Measurements from ENCODE around the gene NDNF.

NDNF gene, protein sequence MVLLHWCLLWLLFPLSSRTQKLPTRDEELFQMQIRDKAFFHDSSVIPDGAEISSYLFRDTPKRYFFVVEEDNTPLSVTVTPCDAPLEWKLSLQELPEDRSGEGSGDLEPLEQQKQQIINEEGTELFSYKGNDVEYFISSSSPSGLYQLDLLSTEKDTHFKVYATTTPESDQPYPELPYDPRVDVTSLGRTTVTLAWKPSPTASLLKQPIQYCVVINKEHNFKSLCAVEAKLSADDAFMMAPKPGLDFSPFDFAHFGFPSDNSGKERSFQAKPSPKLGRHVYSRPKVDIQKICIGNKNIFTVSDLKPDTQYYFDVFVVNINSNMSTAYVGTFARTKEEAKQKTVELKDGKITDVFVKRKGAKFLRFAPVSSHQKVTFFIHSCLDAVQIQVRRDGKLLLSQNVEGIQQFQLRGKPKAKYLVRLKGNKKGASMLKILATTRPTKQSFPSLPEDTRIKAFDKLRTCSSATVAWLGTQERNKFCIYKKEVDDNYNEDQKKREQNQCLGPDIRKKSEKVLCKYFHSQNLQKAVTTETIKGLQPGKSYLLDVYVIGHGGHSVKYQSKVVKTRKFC

DNA sequence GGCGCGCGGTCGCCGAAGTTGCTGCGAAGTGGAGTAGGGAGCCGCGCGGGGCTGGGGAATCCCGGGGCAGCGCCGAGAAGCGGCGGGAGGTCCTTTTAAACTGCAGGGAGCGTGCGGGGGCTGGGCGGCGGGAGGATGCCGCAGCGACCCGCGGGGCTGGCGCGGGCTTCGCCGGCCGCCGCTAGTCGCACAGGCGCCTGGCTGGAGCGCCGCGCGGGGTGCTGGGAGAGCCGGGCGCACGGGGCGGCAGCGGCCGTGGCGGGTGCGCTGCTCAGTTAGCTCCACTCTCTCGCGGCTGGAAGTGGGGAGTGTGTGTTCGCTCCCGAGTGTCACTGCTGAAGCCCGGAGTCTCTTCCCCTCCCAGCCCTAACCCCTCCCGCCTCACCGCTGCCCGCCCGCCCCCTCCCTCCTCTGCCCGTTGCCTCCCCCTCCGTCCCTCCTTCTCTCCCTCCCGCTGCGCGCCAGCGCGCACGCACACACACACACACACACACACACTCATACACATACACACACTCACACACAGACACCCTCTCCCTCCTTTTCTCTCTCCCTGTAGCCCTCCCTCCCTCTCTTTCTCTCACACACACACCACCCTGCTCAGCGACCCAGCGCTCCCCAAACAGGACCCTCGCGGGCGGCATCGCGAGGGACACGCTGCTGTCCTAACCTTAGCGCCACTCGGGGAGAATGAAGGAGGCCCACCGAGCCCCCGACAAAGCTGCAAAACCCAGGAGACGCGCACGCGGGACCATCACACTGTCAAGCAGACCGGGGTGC, at the start of gene NDNF:
Gene NDNF (minus strand): TSS at position 312 of the 780 bp plus-strand sequence. CDS start 26,698 bp downstream, outside the sequence.
- no peak for DNase-seq (ENCODE audit: low spot score)

DNA sequence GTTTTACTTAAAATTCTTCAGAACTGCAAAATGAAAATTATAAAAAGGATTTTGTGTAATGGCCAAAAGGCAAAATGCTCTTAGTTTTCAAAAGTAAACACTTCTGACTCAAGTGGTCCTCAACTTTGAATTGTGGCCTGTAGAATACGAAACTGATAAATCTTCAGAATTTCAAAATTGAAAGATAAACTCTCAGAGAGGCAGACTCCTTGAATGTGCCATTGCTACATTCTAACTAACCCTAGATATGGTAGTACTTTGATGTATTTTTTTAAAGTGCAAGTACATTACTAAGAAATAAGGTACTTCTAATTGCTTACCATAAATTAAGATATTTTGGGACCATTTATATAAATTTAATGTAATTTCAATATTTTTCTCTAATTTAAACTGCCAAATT, 47.4 kb upstream of the NDNF start:
- no peak for DNase-seq (ENCODE audit: low spot score)

DNA sequence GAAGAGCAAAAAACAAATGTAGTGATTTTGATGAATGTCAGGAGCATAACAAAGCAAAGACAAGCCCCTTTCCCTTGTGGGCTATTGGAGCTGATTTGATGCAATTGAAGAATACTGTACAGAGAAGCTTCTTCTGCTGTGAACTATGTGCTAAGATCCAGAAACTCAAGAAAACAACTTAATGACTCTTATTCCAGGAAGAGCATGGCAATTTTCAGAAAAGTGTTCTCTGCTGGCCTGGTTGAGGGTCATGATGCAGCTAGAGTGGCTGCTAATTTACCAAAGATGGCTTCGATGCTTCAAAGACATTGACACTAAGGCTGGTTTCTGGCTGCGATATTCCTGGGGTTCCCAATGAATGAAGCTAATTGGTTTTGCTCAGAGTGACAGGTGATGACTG, 46.0 kb upstream of the NDNF start:
- no peak for DNase-seq (ENCODE audit: low spot score)

- no peak for DNase-seq (ENCODE audit: low spot score)
Observed at GRCh38 chr4:121114756-121115155, 42.4 kb upstream of the NDNF start.

DNA sequence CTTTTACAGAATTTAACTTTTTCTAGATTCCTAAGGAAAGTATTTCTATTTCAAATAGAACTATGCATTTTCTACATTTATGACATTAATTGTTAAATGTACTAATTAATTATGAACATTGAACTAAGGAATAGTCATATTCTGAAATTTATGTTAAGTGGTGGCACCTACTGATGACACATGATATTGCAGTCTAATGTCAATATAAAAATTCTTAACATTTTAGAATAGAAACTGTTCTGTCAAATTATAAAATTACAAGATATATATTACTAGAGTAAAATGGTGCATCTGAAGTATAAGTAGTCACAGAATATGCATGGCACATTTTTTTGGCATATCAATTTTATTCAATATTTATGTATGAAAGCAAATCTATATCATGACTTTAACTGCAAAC, 40.2 kb upstream of the NDNF start:
- DNase-seq (ENCODE audit: low spot score), result no peak

- no peak for DNase-seq (ENCODE audit: low spot score)
Observed at GRCh38 chr4:121108557-121108956, 36.2 kb upstream of the NDNF start.

DNA sequence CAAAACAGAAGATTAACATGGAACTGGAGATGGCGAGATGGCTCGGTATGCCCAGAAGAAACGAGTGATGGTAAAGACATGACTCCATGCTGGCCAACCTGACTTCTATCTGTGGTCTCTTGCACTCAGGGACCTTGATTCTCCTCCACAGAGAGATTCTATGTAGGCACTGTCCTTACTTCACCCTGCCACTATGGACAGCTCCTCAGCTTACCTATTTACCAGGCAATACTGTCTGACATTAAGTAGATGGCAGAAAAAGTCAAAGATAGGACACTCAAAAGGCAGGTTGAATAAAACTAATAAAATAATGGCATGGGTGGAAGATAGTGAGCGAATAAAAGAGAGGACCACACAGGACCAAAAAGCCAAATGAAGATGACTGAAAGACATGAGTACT, 35.2 kb upstream of the NDNF start:
- no peak for DNase-seq (ENCODE audit: low spot score)

DNA sequence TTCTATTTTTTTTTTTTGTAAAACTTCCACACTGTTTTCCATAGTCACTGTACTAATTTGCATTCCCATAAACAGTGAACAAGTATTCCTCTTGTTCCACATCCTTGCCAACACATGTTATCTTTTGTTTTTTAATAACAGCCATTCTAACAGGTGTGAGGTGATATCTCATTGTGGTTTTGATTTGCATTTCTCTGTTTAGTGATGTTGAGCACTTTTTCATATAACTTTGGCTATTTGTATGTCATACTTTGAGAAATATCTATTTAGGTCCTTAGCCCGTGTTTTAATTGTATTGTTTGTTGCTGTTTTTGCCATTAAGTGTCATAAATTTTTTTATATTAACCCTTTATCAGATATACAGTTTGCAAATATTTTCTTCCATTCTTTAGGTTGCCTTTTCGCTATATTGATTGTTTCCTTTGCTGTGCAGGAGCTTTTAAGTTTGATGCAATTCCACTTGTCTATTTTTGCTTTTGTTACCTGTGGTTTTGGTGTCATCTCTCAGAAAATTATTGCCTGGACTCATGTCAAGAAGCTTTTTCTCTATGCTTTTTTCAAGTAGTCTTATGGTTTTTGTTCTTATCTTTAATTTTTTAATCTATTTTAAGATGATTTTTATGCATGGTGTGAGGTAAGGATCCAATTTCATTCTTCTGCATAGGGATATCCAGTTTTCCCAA, 27.9 kb upstream of the NDNF start:
- no peak for DNase-seq (ENCODE audit: low spot score)

DNA sequence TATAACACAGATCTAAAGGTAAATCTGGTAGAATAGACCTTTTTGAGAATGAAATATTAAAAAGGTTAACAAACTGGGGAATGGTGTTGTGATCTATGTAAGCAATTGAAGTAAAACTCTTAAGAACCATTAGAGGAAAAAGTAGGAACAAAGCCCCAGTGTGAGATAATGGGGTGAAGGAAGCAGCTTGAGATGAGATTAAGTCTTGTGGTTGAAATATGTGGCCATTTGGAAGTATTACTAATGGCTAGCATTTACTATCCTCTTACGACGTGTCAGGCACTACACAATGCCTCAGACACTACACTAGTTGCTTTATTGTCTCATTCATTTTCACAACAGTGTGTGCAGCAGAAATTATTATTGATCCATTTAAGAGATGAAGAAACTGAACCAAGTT, 25.9 kb upstream of the NDNF start:
- no peak for DNase-seq (ENCODE audit: low spot score)

DNA sequence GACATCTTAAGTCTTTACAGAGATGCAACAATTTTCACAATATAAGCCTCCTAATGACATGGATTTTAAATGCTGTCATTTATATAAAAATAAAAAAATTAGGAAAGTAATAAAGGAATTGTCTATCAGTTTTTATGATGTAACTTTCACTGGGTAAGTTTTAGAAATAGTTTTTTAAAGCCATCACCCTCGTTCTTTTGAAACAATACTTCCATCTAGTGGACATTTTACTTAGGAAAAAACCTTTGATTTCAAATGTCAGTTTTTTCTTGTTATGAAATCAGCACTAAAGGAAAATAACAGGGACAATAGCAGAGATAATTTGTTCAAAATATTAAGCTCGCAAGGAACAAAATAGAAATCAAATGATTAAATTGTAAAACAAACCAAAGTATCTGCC, 24.3 kb upstream of the NDNF start:
- no peak for DNase-seq (ENCODE audit: low spot score)

DNA sequence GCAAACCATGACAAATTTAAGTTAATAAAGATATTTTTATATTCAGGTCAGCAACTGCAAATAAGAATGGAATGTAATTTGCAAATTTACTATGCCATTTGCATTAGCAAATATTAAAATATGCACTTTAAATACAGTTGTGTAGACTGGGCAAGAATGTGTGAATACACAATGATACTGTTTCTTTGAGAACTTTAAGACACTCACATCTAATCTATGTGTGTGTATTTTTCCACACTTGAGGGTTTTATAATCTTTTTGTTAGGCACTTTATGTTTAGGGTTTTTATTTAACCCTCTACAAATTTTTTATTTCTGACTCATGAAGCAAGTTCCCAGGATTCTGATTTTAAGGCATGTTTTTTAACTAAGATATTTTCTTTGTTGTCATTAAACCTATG, 23.9 kb upstream of the NDNF start:
- DNase-seq (ENCODE audit: low spot score), result no peak

DNA sequence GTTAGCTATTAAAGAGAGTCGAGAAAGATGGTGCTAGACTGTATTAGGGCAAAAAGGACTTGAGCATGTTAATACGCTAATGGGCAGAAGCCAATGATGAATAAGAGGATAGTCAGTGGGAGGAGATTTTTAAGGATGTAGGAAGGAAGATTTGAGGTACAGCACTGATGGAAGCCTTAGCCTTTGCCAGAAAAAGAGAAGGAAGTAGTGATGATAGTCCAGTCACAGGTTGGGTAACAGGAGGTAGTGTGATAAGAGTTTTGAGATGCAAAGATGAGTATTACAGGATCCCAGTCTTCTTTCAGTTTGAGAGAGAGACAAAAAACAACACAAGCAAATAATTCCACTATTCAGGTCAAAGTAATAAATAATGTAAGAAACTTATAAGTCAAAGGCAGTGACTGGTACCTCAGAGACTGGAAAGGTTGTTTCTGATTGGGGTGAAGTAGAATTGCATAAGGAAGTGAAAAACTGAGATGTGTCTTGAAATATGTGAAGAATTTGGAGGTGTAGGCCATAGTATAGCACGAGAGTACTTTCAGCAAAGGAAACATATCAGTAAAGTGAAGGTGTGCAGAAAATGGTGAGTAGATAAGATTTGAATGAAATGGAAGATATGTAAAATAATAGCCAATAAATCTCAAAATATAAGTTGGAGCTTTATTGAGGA, 22.1 kb upstream of the NDNF start:
- no peak for DNase-seq (ENCODE audit: low spot score)

DNA sequence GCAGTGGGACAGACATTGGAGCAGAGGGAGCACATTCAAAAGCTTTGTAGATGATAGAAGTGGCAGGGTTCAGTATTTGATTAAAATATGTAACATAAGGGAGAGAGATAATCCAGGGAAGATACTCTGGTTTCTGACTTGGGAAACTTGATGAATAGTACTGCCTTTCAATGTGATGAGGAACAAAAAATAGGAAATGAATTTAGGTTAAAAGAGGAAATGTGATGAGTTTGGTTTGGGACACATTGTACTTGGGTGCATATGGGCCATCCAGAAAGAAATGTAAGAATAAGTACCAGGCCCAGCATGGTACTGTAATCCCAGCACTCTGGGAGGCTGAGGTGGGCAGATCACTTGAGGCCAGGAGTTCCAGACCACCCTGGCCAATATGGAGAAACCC, 20.9 kb upstream of the NDNF start:
- DNase-seq (ENCODE audit: low spot score), result no peak

DNA sequence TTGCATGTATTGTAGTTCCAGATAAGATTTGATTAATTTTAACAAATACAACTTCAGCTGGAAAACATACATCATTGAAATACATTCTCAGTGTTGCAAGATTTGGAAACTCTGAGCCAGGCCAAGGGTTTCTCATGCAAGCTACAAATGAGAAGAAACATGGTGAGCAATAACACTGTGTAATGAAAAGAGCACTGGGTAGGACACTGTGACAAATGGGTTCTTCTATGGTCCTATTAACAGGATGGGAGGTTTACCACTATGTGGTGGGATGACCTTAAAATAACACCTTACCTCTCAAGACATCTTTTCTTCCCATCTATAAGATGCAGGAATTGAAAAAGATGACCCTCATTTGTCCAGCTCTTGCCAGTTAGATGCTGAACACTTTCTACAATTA, 19.6 kb upstream of the NDNF start:
- DNase-seq (ENCODE audit: low spot score), result no peak

GRCh38 chr4:121088867-121089266, 16.5 kb upstream of the NDNF start:
- DNase-seq (ENCODE audit: low spot score), result no peak

GRCh38 chr4:121079376-121079775, 7.0 kb upstream of the NDNF start:
- DNase-seq (ENCODE audit: low spot score), result no peak

DNA sequence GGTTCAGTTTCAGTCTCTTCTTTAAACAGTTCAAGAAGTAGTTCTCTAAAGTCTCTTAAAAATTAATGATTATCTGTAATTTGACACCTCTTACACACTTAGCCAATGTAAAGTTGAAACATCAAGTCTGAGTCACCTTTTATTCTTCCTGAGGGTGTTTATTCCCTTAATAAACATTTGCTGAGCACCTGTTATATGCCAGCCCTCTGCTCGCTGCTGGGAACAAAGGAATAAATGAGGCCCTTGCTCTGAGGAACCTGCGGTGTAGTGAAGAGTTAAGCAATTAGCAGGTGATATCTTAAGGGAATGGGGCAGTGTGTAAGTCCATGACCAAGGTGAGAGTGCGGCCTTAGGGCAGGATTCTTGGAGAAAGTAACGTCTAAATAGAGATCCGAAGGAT, 5.2 kb upstream of the NDNF start:
- no peak for DNase-seq (ENCODE audit: low spot score)

DNA sequence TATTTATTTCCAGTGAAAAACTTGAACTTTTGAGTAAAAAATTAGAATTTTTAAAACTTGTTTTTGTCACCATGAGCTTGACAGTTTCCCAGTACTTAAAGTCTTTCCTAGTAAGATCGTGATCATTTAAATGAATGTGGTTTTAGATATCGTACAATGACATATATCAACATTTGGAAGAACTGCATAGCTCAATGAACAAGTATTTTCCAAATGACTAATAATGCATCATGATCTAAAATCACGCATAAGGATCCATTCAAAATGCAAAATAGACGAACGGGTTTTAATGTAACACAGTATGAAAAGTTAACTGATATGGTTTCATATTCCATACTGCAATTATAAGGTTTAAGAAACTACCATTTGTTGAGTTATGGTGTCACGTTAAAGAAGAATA, 4.1 kb upstream of the NDNF start:
- DNase-seq (ENCODE audit: low spot score), result no peak

GRCh38 chr4:121073672-121074381, 1.5 kb upstream of the NDNF start:
- no peak for DNase-seq (ENCODE audit: low spot score)

GRCh38 chr4:121073004-121073435, 685 bp upstream of the NDNF start:
- no peak for DNase-seq (ENCODE audit: low spot score)

GRCh38 chr4:121071640-121072223, 603 bp downstream of the NDNF start:
- no peak for DNase-seq (ENCODE audit: low spot score)

Data from HuH-7.5 (cell line).